Measurements from ENCODE around the gene ATP2B1.

ATP2B1 gene

GRCh38 chr12:89664441-89664840 lies 44.2 kb downstream of the ATP2B1 start:
- no peak overlapping the region for H3K4me3 ChIP-seq (ENCODE audit: control insufficient read depth, low read depth, low read length)
- no peak for DNase-seq (ENCODE audit: low read depth)
- no peak for TF ChIP-seq CTCF (IDR thresholded peaks at IDR 0.05; ENCODE audit: control insufficient read depth, insufficient read depth, low read depth, low read length, missing control alignments)

- H3K4me3 ChIP-seq (ENCODE audit: control insufficient read depth, low read depth, low read length) = no peak overlapping the region
Measured at GRCh38 chr12:89663577-89664357, 44.9 kb downstream of the ATP2B1 start.

GRCh38 chr12:89662623-89663022 lies 46.0 kb downstream of the ATP2B1 start:
- H3K4me3 ChIP-seq (ENCODE audit: control insufficient read depth, low read depth, low read length) = no peak overlapping the region
- no peak for DNase-seq (ENCODE audit: low read depth)
- no peak for TF ChIP-seq CTCF (IDR thresholded peaks at IDR 0.05; ENCODE audit: control insufficient read depth, insufficient read depth, low read depth, low read length, missing control alignments)

More at GRCh38 chr12:89663577-89664357, 44.9 kb downstream of the ATP2B1 start:
- TF ChIP-seq CTCF (IDR thresholded peaks at IDR 0.05; ENCODE audit: control insufficient read depth, insufficient read depth, low read depth, low read length, missing control alignments) = no peak
- DNase-seq (ENCODE audit: low read depth) = no peak

GRCh38 chr12:89661706-89662330 lies 46.8 kb downstream of the ATP2B1 start:
- no peak overlapping the region for H3K4me3 ChIP-seq (ENCODE audit: control insufficient read depth, low read depth, low read length)
- TF ChIP-seq CTCF (IDR thresholded peaks at IDR 0.05; ENCODE audit: control insufficient read depth, insufficient read depth, low read depth, low read length, missing control alignments) = no peak
- no peak for DNase-seq (ENCODE audit: low read depth)

- no peak for DNase-seq (ENCODE audit: low read depth)
- H3K4me3 ChIP-seq (ENCODE audit: control insufficient read depth, low read depth, low read length) = no peak overlapping the region
- TF ChIP-seq CTCF (IDR thresholded peaks at IDR 0.05; ENCODE audit: control insufficient read depth, insufficient read depth, low read depth, low read length, missing control alignments) = no peak
Measured at GRCh38 chr12:89657739-89658138, 50.9 kb downstream of the ATP2B1 start.

- DNase-seq (ENCODE audit: low read depth) = no peak
- no peak overlapping the region for H3K4me3 ChIP-seq (ENCODE audit: control insufficient read depth, low read depth, low read length)
- no peak for TF ChIP-seq CTCF (IDR thresholded peaks at IDR 0.05; ENCODE audit: control insufficient read depth, insufficient read depth, low read depth, low read length, missing control alignments)
Measured at GRCh38 chr12:89657066-89657465, 51.6 kb downstream of the ATP2B1 start.
